ENCODE data around the gene BRSK2.

BRSK2 gene

DNA sequence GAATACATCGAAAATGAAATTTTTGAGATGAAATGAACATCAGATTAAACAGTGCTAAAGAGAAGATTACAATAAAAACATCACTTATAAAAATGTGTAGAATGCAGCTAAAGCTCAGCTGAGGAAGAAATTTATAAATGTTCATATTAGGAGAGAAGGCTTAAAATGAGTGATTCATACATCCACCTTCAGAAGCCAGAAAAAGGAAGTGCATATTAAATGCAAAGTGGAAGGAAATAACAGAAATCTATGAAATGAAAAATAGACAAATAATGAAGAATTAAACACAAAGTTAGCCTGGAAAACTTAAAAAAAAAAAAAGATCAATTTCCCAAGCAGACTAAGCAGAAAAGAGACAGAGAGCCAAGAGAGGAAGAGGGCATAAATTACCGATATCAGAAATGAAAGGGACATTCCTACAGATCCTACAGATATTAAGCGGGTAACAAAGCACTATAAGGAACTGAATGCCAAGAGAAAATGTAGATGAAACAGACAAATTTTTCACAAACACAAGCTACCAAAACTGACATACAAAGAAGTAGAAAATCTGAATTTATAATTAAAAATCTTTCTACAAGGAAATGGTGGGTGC lies 104.0 kb downstream of the BRSK2 start:
- in situ Hi-C loops (cut with MboI; ENCODE audit: low sequenced_read_pairs) = no loop called here

DNA sequence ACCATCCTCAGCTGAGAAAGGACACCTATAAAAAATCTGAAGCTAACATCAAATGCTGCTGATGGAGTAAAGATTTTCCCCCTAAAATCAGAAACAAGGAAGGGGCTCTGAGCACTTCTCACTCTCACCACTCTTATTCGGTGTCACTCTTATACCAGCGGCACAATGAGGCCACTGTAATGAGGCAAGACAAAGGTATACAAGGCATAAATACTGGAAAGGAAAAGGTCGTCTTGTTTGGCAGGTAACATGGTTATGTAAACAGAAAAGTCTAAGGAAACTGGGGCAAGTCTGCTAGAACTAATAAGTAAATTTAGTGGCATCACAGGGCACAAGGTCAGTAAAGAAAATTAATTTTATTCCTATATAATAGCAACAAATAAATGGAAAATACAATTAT lies 104.9 kb downstream of the BRSK2 start:
- in situ Hi-C loops (cut with MboI; ENCODE audit: low sequenced_read_pairs) = no loop called here

DNA sequence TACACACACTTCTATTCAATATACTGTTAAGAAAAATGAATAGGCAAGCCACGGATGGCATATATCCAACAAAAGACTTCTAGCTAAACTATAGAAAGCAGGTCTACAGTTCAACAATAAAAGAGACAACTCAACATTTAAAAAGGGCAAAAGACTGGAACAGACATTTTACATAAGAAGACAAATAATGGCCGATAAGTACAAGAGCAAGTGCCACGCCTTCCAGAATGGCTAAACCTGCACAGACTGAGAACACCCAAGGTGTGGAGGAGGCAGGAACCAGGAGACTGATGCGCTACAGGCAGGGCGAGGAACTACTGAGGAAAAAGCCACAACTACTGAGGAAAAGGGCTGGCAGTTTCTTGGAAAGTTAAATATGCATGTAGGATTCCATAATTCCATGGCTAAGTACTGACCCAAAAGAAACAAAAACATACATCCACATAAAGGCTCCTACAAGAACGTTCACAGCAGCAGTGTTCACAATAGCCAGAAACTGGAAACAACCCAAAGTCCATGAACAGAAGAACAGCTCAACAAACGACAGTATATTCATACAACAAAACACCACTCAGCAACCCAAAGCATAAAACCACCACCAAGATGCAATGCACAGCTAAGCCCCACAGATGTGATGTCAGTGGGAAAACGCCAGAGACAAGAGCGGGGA lies 106.5 kb downstream of the BRSK2 start:
- in situ Hi-C loops (cut with MboI; ENCODE audit: low sequenced_read_pairs) = no loop called here

DNA sequence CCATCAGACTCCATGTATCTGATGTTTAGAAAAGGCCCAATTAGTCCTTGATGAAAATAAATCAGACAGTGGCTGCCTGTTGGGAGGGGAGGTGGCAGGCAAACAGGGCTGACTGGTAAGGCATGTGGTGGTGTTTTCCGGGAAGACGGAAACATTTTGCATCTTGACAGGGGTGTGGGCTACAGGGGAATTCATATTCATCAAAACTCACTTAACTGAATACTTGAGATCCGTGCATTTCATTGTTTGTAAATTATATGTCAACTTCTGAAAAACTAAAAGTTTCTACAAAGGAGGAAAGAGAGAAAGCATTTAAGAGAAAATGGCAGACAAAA lies 107.0 kb downstream of the BRSK2 start:
- in situ Hi-C loops (cut with MboI; ENCODE audit: low sequenced_read_pairs) = no loop called here

DNA sequence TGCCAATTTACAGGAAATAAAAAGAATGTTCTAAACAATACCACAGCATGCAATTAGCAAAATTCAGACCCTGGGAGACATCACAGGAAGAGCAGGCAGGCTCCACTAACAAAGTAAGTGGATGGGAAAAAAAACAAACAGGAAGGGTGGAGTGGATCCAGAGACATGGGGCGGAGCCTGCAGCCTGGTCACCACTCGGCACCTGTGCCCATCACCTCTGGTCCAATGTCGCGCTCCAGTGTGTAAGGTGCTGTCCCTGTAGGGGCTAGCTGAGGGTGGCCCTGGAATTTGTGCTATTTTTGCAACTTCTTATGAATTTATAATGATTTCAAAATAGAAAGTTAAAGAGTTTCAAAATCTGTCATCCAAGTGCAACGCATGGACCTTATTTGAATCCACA lies 107.9 kb downstream of the BRSK2 start:
- in situ Hi-C loops (cut with MboI; ENCODE audit: low sequenced_read_pairs) = no loop called here

DNA sequence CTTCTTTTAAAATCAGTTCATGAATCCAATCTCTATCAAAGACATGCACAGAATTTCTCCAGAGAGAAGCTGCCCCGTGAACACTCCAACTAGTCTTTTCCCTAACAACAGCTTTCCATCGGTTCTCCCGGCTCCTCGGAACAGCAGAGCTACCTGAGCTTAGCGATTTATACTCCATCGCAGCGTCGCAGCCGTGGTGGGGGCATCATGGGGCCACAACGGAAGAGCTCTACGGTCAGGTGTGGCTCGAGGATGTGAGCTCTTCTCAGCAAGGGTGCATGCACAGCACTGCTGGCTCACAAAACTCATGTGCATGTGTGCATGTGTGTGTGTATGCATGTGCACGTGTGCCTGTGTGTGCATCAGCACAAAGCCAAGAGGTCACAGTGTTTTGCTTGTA lies 108.5 kb downstream of the BRSK2 start:
- in situ Hi-C loops (cut with MboI; ENCODE audit: low sequenced_read_pairs) = no loop called here

DNA sequence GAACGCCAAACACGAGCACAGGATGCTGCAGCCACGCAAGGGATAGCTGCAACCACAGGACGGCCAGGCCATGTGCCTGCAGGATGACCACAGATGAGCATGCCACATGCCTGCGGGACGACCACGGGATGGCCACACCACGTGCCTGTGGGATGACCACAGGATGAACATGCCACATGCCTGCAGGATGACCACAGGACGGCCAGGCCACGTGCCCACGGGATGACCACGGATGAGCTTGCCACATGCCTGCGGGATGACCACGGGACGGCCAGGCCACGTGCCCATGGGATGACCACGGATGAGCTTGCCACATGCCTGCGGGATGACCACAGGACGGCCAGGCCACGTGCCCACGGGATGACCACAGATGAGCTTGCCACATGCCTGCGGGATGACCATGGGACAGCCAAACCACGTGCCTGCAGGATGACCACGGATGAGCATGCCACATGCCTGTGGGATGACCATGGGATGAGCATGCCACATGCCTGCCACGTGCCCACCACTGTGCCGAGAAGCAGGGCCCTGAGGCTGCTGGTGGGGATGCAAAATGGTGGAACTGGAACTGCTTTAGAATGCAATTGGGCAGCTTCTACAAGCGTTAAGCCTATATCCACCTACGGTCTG lies 109.6 kb downstream of the BRSK2 start:
- in situ Hi-C loops (cut with MboI; ENCODE audit: low sequenced_read_pairs) = no loop called here

DNA sequence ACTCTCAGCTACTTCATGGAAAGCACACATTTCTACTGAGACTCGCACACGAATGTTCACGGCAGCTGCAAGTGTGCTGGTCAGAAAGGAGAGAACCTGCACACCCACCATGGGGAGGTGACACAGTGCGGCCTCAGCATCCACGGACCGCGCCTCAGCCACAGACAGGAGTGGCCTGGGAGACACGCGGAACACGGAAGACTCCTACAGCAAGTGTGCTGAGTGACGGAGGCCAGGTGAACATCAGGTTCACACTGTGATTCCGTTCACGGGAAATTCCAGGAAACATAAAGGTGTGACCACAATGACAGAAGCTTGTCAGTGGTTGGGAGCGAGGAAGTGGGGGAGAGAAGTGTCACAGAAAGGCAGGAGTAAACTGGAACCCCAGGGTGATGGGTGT lies 110.2 kb downstream of the BRSK2 start:
- in situ Hi-C loops (cut with MboI; ENCODE audit: low sequenced_read_pairs) = no loop called here

DNA sequence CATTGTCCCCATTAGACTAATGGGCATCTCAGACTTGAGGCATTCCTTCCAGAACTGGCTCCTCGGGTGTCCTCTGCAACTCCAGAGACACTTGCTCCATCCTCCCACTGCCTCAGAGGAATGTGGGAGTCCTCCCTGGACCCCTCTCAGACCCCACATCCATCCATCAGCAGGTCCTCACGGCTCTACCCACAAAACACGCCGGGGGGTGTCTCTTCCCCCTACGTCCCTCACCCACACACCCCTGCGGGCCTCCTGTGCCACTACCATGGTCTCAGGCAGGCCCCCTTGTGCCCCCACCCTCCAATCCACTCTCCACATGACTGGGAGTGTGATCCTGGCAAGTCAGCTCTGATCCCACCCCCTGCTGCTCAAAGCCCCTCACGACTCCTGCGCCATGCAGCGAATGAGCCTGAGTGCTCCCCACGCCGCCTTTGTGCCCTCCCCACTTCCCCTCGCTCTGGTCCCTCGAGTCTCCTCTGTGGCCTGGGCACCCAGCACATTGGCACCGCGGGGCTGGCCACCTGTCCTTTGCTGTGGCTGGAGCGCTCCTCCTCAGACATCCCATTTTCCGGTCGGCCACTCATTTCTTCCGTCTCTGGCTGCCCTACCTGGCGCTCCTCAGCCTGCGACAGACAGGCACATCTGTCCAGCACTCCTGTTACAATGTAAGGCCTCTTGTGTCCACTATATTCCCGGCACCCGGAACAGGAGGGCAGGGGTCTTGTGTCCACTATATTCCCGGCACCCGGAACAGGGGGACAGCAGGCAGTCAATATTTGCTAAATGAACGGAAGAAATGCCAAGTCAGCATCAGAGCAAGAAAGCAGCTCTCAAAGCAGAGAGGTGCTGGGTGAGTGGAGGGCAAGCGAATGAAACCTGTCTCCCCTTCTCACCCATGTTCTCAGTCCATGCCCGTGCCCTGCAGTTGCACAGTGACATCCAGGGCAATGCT lies 111.0 kb downstream of the BRSK2 start:
- in situ Hi-C loops (cut with MboI; ENCODE audit: low sequenced_read_pairs) = no loop called here

DNA sequence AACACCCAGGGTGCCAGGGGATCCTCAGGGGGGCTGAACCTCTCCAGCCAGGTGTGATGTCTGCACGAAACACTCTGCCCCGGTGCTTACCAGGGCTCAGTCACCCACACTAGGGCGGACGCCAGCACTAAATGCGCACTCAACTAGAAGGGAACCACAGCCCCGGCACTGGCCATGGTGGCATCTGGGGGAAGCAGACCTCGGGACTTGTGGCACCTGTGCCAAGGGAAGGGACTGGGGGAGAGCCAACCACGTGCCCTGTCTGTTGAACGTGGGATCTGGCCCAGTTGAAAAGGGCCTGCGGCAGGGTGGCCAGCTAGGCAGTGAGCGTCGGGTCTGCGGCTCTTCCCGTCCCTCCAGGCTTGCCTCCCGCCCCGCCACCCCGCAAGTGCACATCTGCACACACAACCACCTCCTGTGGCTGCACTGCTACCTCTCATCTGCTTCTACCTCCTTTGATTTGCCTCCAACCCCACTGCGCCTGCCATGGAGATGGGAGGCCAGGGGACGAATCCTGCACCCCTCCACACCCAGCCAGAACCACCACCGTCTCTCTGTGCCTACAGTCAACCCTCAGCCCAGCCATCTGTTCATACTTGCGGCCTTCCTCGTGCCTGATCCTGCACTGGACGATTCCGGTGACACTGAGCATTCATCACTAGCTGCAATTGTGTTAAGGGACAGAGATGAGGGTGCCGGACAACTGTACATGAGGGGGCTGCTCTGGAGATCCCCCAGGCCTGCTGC lies 111.9 kb downstream of the BRSK2 start:
- in situ Hi-C loops (cut with MboI; ENCODE audit: low sequenced_read_pairs) = no loop called here

DNA sequence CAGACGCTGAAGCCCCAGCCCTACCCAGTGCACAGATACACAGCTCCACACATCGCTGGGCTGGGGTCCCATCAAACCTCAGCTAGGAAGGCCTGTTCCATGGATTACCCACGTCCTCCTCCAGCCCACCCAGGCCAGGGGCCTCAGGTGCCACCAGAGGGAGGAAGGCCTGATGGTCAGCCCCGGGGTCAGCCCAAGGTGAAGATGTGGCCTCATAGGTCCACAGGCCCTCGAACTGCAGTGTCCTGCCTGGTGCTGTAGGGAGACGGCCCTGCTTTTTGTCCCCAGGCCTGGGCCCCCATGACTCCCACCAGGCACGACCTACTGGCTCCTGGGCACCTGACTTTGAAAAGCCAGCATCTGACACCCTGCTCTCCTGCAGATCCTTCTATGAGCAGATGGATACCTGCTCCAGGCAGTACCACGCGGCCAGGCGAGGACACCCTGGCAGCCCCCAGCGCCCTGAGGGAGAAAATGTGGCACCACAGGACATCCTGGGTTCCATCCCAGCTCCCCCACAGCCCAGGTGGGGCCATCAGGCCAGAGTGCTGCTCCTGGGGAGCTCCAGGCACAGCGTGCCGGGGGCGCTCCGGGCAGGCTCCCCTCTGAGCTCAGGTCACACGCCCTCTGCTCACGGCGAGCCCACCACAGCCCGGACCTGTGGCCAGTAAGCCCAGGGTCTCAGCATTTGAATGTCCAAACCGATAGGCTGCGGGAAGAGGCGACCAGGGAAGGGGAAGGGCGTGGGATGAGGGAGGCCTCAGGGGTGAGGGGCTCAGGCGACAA lies 112.6 kb downstream of the BRSK2 start:
- in situ Hi-C loops (cut with MboI; ENCODE audit: low sequenced_read_pairs) = no loop called here

DNA sequence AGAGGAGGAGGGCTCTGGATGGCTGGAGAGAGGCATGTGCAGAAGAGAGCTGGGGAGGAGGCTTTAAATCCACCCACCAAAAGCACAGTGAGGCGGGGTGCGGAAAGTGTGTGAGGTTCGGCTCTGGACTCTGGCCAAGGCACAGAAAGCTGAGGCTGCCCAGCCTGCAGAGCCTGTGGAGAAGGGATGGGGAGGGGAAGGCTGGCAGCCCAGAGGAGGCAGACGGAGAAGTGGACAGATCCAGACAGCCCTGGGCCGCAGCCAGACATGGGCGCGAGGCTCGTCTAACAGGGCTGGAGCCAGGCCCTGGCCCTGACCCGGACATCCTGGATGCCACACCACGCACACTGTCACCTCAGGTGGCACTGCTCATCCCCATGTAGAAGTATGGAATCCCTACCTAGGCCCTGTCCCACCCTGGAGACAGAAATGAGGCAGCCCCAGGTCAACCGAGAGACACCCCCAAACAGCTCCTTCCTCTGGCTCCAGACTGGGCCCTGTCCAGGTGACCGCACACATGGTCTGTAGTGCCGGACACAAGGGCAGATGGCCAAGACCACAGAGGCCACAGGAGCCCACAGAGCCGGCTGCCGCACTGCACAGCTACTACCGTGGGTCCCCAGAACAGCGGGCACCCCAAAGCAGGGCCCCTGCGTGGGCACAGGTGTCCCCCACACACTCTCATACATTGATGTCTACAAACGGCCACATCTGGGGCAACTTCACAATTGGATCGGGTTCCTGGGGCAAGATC lies 113.4 kb downstream of the BRSK2 start:
- in situ Hi-C loops (cut with MboI; ENCODE audit: low sequenced_read_pairs) = no loop called here

DNA sequence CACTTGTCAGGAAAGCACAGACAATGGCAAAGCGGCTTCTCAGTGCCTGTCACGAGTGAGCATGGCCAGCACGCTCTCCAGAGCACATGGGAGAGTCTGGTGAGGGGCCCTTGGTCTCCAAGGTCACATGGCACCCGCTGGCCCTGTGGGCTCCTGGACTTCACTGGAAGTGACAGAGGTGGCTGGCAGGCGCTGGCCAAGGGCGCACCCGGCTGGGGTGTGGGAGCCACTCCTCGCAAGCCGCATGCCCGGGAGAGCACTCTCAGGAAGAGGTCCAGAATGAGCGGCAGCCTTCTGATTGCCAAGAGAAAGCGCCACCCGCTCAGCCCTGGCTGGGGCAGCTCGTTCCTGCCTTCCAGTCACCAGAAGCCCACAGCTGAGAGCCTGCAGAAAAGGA lies 114.0 kb downstream of the BRSK2 start:
- in situ Hi-C loops (cut with MboI; ENCODE audit: low sequenced_read_pairs) = no loop called here

DNA sequence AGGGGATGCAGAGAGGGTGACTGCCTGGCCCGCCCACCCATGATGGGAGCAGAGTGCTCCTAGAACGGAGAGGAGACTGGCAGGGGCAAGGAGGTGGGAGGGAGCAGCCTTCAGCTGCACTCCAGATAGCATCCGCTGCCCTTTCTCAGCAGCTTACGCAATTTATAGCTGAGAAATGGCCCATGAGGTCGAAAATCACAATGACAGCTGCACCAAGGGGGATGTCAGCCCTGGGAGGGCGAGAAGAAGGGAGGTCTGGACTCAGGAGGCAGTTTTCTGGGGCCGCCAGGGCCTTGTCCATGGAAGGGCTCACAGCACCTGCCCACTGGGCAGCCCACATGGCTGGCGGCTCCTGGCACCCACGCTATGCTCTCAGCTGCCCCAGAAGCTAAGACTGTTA lies 114.4 kb downstream of the BRSK2 start:
- in situ Hi-C loops (cut with MboI; ENCODE audit: low sequenced_read_pairs) = no loop called here

DNA sequence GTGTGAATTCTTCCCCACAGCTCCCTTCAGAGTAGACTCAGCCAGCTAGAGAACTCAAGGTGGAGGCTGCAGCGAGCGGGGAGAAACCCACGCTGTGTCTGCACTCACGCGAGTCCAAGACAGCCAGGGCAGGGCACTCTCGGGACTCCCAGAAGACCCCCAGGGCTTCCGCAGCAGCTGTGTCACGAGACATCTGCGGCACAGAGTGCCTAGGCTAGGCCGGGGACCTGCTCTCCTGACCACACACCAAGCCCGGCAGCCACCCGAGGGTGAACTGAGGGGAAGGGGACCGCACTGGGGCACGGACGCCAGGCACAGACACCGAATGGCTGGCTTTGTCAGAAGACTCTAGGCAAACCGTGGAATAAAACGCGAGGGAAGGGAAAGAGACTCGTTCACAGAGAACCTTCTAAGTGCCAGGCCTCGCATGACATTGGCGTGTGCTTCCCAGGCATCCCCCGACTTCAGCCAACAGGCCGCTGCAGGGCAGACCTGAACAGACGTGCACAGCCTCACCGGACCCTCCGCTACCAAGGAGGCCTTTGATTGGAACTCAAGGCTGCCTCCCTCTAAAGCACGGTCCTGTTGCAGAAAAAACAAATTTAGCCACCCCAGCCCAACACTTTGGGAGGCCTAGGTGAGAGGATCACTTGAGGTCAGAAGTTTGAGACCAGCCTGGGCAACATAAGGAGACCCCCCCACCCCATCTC lies 115.0 kb downstream of the BRSK2 start:
- in situ Hi-C loops (cut with MboI; ENCODE audit: low sequenced_read_pairs) = no loop called here

DNA sequence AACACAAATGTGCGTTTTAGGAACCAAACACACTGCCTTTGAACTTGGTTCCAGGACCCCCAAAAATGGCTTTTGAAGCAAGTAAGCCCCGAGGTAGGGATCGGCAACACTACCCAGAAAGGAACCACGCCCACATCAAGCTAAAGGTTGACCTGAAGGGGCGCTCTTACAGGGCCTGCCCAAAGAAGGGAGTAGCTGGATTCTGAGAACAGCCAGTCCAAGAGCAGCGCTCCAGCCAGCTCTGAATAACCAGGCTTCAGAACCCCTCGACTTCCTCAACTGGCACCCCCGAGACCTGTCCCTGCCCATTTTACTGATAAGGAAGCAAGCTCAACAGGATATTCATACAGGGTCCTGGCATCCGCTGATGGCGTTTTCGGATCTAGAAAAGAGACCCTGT lies 115.7 kb downstream of the BRSK2 start:
- in situ Hi-C loops (cut with MboI; ENCODE audit: low sequenced_read_pairs) = no loop called here

DNA sequence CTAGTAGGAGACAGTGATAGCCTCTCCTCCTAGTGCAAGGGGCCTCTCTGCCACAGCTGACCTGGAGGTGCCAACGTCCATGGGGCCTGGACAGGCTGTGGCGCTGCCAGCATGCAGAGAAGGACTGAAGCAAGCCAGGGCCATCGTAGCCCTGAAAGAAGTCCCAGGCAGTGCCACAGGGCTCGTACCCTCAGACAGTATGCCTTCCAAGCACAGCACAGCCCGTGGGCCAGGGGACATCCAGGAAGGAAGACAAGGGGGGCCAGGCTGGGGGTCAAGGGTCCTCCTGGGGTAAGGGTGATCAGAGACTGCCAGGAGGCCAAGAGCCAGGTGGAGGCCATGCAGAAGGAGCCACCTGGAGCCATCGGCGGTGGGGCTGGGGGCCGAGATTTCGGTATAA lies 117.2 kb downstream of the BRSK2 start:
- in situ Hi-C loops (cut with MboI; ENCODE audit: low sequenced_read_pairs) = no loop called here

DNA sequence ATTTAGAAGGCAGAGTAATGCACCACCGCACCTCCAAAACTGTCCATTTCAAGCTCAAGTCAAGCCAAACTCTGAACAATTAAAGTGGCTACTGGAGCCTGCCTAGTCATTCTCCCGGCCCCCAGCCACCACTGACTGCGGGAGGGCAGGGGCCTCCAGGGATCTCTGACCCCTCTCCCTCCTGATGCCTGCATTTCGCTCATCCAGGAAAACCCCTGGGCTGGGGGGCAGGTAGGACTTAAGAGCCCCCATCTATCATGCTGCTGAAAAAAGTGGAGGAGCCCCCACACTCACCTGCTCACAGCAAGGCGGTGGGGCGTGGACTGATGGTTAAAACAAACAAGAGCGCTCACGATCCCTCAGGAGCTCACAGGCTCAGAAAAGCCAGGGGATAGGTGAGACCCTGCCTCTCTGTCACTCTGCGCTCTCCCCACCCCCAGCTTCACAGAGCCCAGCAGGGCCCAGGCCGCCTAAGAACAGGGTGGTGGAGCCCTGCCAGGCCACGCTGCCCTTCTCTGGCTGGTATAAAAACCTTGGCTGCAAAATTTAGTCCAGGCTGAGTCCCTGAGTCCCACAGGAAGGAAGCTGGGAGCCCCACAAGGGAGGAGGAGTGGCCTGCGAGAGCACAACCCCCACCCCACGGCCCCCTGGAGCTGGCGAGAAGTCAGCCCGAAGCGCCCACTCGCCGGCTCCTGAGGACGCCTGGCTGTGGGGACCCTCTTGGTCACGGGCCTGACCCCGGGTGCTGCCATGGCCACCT lies 117.8 kb downstream of the BRSK2 start:
- in situ Hi-C loops (cut with MboI; ENCODE audit: low sequenced_read_pairs) = no loop called here

Data from hTERT RPE-1 (cell line).